Fibroblast of lung (primary cell): ENCODE results near the gene DPH7.

Source experiments
- EZH2 ChIP-seq: IDR thresholded peaks from 2 replicates; pipeline ENCODE4 v1.5.1; 2012; ENCODE audit warnings: low read length, control low read depth, mild to moderate bottlenecking; ENCODE audit errors: missing control alignments
- TF ChIP-seq, protein P1 (sequence below), 2 donors: IDR thresholded peaks in 1 of 2; conservative IDR thresholded peaks in 1 of 2; 1 replicate in 1 of 2; 2 replicates in 1 of 2; pipeline ENCODE4 v1.5.1; 2011 to 2012; ENCODE audit warnings: low read length in 2 of 2, control low read depth in 1 of 2, inconsistent platforms in 1 of 2, low read depth in 1 of 2, mild to moderate bottlenecking in 1 of 2

GRCh38 chr9:137620048-137620405 is 41.3 kb upstream of the DPH7 start:
- TF ChIP-seq EZH2, result no peak
- TF ChIP-seq, protein P1, sequence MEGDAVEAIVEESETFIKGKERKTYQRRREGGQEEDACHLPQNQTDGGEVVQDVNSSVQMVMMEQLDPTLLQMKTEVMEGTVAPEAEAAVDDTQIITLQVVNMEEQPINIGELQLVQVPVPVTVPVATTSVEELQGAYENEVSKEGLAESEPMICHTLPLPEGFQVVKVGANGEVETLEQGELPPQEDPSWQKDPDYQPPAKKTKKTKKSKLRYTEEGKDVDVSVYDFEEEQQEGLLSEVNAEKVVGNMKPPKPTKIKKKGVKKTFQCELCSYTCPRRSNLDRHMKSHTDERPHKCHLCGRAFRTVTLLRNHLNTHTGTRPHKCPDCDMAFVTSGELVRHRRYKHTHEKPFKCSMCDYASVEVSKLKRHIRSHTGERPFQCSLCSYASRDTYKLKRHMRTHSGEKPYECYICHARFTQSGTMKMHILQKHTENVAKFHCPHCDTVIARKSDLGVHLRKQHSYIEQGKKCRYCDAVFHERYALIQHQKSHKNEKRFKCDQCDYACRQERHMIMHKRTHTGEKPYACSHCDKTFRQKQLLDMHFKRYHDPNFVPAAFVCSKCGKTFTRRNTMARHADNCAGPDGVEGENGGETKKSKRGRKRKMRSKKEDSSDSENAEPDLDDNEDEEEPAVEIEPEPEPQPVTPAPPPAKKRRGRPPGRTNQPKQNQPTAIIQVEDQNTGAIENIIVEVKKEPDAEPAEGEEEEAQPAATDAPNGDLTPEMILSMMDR (conservative IDR thresholded peaks at IDR 0.05 in 1 of 2, IDR thresholded peaks at IDR 0.05 in 1 of 2; ENCODE audit: low read depth in 1 of 2, low read length in 2 of 2), result no peak
